Cardiac fibroblast (primary cell): ENCODE measurements around the gene EDDM13.

Experiments
- DNase-seq, 2 donors: peaks; one replicate each; pipeline versions ENCODE4 v3.0.0 to v3.0.0-alpha.2; 2010; ENCODE audit warnings: low read depth in 2 of 2
- H3K4me3 ChIP-seq, 2 donors: replicated peaks in 1 of 2; 1 replicate in 1 of 2; 2 replicates in 1 of 2; pipeline ENCODE4 v1.5.1; 2011; ENCODE audit warnings: low read depth in 2 of 2, low read length in 2 of 2, mild to moderate bottlenecking in 2 of 2, moderate library complexity in 1 of 2
- CTCF ChIP-seq: IDR thresholded peaks from one replicate; pipeline ENCODE4 v1.5.1; 2011; ENCODE audit warnings: low read depth, mild to moderate bottlenecking, low read length, inconsistent platforms

EDDM13 gene

GRCh38 chr19:56314018-56314380 lies 41.5 kb downstream of the EDDM13 start:
- DNase-seq: peak in 1 of 2 donors; percentile 33
- no peak for TF ChIP-seq CTCF

GRCh38 chr19:56314381-56315076 lies 42.0 kb downstream of the EDDM13 start, which contains the start of gene ZSCAN5A:
Gene ZSCAN5A (minus strand): TSS chr19:56314839. CDS start chr19:56225046, 89,793 bp downstream.
- H3K4me3 ChIP-seq: peak within 1 kb of the TSS; percentile 71 to 76
- DNase-seq: peak; percentile 97
- TF ChIP-seq CTCF: no peak

More at GRCh38 chr19:56314018-56314380, 41.5 kb downstream of the EDDM13 start:
- peak overlapping the region; percentile 71 to 76 for H3K4me3 ChIP-seq

GRCh38 chr19:56315077-56315828 lies 42.7 kb downstream of the EDDM13 start:
- peak overlapping the region; percentile 71 to 76 for H3K4me3 ChIP-seq
- no peak for TF ChIP-seq CTCF
- DNase-seq: peak; percentile 99

GRCh38 chr19:56316728-56317127 lies 44.2 kb downstream of the EDDM13 start:
- H3K4me3 ChIP-seq: no peak overlapping the region
- no peak for DNase-seq
- no peak for TF ChIP-seq CTCF

GRCh38 chr19:56317749-56318148 lies 45.2 kb downstream of the EDDM13 start:
- TF ChIP-seq CTCF: no peak
- no peak for DNase-seq
- no peak overlapping the region for H3K4me3 ChIP-seq

- TF ChIP-seq CTCF: no peak
- no peak for DNase-seq
- H3K4me3 ChIP-seq: no peak overlapping the region
Measured at GRCh38 chr19:56319991-56320390, 47.4 kb downstream of the EDDM13 start.
